Measurements from ENCODE around the gene CYP4F12. TPM values are rescaled to one million over a fixed set of nuclear protein-coding genes. Genes with fewer than 3 reads are reported as not detected.

CYP4F12 gene
- total and polyA plus RNA-seq, 2 experiments from 2014 or later: not detected

DNA sequence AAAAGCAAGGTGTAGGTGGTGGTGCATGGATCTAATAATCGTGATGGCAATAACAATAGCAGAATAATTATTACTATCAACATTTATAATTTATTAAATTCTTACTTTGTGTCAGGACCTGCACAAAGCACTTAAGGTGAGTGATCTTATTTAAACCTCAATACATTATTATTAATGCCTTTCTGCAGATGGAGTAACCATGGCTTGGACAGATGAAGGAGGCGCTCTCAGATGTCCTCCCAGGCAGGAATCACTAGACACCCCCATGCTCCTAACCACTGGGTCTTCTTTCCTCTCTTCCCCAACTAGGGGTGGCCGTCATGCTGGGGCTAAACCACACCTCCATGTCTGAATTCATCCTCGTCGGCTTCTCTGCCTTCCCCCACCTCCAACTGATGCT lies 54.8 kb downstream of the CYP4F12 start, which contains the start of gene OR10H2 (continued):
- TF ChIP-seq, protein P1, sequence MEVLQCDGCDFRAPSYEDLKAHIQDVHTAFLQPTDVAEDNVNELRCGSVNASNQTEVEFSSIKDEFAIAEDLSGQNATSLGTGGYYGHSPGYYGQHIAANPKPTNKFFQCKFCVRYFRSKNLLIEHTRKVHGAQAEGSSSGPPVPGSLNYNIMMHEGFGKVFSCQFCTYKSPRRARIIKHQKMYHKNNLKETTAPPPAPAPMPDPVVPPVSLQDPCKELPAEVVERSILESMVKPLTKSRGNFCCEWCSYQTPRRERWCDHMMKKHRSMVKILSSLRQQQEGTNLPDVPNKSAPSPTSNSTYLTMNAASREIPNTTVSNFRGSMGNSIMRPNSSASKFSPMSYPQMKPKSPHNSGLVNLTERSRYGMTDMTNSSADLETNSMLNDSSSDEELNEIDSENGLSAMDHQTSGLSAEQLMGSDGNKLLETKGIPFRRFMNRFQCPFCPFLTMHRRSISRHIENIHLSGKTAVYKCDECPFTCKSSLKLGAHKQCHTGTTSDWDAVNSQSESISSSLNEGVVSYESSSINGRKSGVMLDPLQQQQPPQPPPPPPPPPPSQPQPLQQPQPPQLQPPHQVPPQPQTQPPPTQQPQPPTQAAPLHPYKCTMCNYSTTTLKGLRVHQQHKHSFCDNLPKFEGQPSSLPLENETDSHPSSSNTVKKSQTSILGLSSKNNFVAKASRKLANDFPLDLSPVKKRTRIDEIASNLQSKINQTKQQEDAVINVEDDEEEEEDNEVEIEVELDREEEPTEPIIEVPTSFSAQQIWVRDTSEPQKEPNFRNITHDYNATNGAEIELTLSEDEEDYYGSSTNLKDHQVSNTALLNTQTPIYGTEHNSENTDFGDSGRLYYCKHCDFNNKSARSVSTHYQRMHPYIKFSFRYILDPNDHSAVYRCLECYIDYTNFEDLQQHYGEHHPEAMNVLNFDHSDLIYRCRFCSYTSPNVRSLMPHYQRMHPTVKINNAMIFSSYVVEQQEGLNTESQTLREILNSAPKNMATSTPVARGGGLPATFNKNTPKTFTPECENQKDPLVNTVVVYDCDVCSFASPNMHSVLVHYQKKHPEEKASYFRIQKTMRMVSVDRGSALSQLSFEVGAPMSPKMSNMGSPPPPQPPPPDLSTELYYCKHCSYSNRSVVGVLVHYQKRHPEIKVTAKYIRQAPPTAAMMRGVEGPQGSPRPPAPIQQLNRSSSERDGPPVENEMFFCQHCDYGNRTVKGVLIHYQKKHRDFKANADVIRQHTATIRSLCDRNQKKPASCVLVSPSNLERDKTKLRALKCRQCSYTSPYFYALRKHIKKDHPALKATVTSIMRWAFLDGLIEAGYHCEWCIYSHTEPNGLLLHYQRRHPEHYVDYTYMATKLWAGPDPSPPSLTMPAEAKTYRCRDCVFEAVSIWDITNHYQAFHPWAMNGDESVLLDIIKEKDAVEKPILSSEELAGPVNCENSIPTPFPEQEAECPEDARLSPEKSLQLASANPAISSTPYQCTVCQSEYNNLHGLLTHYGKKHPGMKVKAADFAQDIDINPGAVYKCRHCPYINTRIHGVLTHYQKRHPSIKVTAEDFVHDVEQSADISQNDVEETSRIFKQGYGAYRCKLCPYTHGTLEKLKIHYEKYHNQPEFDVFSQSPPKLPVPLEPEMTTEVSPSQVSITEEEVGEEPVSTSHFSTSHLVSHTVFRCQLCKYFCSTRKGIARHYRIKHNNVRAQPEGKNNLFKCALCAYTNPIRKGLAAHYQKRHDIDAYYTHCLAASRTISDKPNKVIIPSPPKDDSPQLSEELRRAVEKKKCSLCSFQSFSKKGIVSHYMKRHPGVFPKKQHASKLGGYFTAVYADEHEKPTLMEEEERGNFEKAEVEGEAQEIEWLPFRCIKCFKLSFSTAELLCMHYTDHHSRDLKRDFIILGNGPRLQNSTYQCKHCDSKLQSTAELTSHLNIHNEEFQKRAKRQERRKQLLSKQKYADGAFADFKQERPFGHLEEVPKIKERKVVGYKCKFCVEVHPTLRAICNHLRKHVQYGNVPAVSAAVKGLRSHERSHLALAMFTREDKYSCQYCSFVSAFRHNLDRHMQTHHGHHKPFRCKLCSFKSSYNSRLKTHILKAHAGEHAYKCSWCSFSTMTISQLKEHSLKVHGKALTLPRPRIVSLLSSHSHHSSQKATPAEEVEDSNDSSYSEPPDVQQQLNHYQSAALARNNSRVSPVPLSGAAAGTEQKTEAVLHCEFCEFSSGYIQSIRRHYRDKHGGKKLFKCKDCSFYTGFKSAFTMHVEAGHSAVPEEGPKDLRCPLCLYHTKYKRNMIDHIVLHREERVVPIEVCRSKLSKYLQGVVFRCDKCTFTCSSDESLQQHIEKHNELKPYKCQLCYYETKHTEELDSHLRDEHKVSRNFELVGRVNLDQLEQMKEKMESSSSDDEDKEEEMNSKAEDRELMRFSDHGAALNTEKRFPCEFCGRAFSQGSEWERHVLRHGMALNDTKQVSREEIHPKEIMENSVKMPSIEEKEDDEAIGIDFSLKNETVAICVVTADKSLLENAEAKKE (CRISPR knock-in tag; IDR thresholded peaks at IDR 0.05): no peak
- TF ChIP-seq STAT1 (IDR thresholded peaks at IDR 0.05; ENCODE audit: unreplicated experiment) (no peak), ZNF331 (CRISPR knock-in tag; IDR thresholded peaks at IDR 0.05; ENCODE audit: low read depth) (no peak), POLR2AphosphoS5 (IDR thresholded peaks at IDR 0.05; ENCODE audit: low read depth) (no peak), EZH2phosphoT487 (IDR thresholded peaks at IDR 0.05; ENCODE audit: unreplicated experiment) (no peak)
- TF ChIP-seq, protein P2, sequence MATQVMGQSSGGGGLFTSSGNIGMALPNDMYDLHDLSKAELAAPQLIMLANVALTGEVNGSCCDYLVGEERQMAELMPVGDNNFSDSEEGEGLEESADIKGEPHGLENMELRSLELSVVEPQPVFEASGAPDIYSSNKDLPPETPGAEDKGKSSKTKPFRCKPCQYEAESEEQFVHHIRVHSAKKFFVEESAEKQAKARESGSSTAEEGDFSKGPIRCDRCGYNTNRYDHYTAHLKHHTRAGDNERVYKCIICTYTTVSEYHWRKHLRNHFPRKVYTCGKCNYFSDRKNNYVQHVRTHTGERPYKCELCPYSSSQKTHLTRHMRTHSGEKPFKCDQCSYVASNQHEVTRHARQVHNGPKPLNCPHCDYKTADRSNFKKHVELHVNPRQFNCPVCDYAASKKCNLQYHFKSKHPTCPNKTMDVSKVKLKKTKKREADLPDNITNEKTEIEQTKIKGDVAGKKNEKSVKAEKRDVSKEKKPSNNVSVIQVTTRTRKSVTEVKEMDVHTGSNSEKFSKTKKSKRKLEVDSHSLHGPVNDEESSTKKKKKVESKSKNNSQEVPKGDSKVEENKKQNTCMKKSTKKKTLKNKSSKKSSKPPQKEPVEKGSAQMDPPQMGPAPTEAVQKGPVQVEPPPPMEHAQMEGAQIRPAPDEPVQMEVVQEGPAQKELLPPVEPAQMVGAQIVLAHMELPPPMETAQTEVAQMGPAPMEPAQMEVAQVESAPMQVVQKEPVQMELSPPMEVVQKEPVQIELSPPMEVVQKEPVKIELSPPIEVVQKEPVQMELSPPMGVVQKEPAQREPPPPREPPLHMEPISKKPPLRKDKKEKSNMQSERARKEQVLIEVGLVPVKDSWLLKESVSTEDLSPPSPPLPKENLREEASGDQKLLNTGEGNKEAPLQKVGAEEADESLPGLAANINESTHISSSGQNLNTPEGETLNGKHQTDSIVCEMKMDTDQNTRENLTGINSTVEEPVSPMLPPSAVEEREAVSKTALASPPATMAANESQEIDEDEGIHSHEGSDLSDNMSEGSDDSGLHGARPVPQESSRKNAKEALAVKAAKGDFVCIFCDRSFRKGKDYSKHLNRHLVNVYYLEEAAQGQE (IDR thresholded peaks at IDR 0.05; ENCODE audit: unreplicated experiment): no peak

DNA sequence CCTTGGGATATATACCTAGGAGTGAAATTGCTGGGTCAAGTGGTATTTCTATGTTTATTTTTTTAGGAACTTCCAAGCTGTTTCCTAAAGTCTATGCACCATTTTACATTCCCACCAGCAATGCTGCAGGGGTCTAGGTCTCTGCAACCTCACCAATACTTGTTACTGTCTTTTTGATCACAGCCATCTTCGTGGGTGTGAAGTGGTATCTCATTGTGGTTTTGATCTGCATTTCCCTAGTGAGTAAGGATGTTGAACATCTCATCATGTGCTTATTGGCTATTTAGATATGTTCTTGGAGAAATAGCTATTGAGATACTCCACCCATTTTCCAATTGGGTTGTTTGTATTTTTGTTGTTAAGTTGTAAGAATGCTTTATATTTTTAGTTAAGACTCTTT lies 57.7 kb downstream of the CYP4F12 start:
- Histone ChIP-seq H4K20me1 (replicated peaks; ENCODE audit: insufficient read depth) (no peaks in the 10 kb centered on the region), H3K4me3 (peak overlapping the region; percentile 10; the same call in 1 of the 2 replicates), H3K79me2 (replicated peaks; ENCODE audit: insufficient read depth) (no peaks in the 10 kb centered on the region), H3K9me2 (ENCODE audit: insufficient read depth) (no peaks in the 10 kb centered on the region), H3K4me1 (ENCODE audit: insufficient read depth) (no peaks in the 10 kb centered on the region), H3K36me3 (ENCODE audit: insufficient read depth) (0 out of 2 replicates have a peak, but pooled peaks cover 6% of the 10 kb centered on the region), H3F3A (replicated peaks; ENCODE audit: low read depth) (no peaks in the 10 kb centered on the region), H3K27me3 (ENCODE audit: insufficient read depth) (no peaks in the 10 kb centered on the region), H3K27ac (ENCODE audit: low read depth) (no peak overlapping the region), H3K4me2 (no peak overlapping the region), H2AFZ (no peak overlapping the region)
- no peak for TF ChIP-seq NANOG (IDR thresholded peaks at IDR 0.05; ENCODE audit: borderline replicate concordance)
- TF ChIP-seq, protein P3, sequence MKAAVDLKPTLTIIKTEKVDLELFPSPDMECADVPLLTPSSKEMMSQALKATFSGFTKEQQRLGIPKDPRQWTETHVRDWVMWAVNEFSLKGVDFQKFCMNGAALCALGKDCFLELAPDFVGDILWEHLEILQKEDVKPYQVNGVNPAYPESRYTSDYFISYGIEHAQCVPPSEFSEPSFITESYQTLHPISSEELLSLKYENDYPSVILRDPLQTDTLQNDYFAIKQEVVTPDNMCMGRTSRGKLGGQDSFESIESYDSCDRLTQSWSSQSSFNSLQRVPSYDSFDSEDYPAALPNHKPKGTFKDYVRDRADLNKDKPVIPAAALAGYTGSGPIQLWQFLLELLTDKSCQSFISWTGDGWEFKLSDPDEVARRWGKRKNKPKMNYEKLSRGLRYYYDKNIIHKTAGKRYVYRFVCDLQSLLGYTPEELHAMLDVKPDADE (IDR thresholded peaks at IDR 0.05): no peak
- peaks cover 25% of the 10 kb centered on the region for H3K36me3 Mint-ChIP-seq (ENCODE audit: low read depth)
- H3K9me3 Mint-ChIP-seq: peaks cover 98% of the 10 kb centered on the region
- H3K4me3 Mint-ChIP-seq: no peak overlapping the region
- no peaks in the 10 kb centered on the region for H3K4me1 Mint-ChIP-seq
- DNase-seq (ENCODE audit: low spot score) (no peak), ATAC-seq (no peak)
- no peak overlapping the region for H3K27ac Mint-ChIP-seq
- peaks cover 9% of the 10 kb centered on the region for H3K27me3 Mint-ChIP-seq (ENCODE audit: insufficient read depth, low read depth, poor library complexity)
